Naive thymus-derived CD4-positive, alpha-beta T cell (primary cell): ENCODE results near the gene NUDT14. TPM values are rescaled to one million over a fixed set of nuclear protein-coding genes. Genes with fewer than 3 reads are reported as not detected.

Experiments used
- ATAC-seq: fragments of 150-1000 bp; cut with Tn5 transposase; 2 replicates; pipeline ENCODE4 v1.10.0; 2021; ENCODE audit warnings: mild to moderate bottlenecking, moderate library complexity
- CTCF ChIA-PET: fragments of 350-600 bp; sonication (Branson Sonifier 250); formaldehyde crosslinking; loops from one replicate; lab custom pipeline; 2021; ENCODE audit warnings: antibody characterized with exemption; lab: Charles Lee
- POLR2A ChIA-PET: fragments of 350-600 bp; sonication (Branson Sonifier 250); formaldehyde crosslinking; loops from one replicate; lab custom pipeline; 2021; ENCODE audit warnings: antibody characterized with exemption, inconsistent platforms; lab: Charles Lee
- DNase-seq, 9 donors: peaks; one replicate each; pipeline versions ENCODE4 v3.0.0 to v3.0.0-alpha.2; 2020 to 2022; ENCODE audit warnings: mixed read lengths in 1 of 9
- H3K27ac ChIP-seq: one replicate; pipeline ENCODE4 v1.7.0; 2013; ENCODE audit warnings: mild to moderate bottlenecking, low read depth, low read length, moderate library complexity
- H3K27me3 ChIP-seq, 2 donors: one replicate each; pipeline ENCODE4 v1.7.0; 2013; ENCODE audit warnings: low read length in 2 of 2, mild to moderate bottlenecking in 2 of 2, moderate library complexity in 2 of 2; ENCODE audit not compliant: control insufficient read depth in 2 of 2, insufficient read depth in 2 of 2
- H3K36me3 ChIP-seq, 3 experiments: 1 replicate in 2 of 3; 2 replicates in 1 of 3; pipeline ENCODE4 v1.7.0; 2013; ENCODE audit warnings: low read length in 3 of 3, mild to moderate bottlenecking in 3 of 3, moderate library complexity in 1 of 3; ENCODE audit not compliant: insufficient read depth in 3 of 3, control insufficient read depth in 2 of 3
- H3K4me1 ChIP-seq, 2 donors: one replicate each; pipeline ENCODE4 v1.7.0; 2013; ENCODE audit warnings: low read length in 2 of 2, mild to moderate bottlenecking in 2 of 2, moderate library complexity in 1 of 2; ENCODE audit not compliant: control insufficient read depth in 2 of 2, insufficient read depth in 2 of 2
- H3K4me3 ChIP-seq: 2 replicates; pipeline ENCODE4 v1.7.0; 2013; ENCODE audit warnings: mild to moderate bottlenecking, low read length
- H3K9me3 ChIP-seq, 3 experiments: 1 replicate in 2 of 3; 2 replicates in 1 of 3; pipeline ENCODE4 v1.7.0; 2013; ENCODE audit warnings: low read length in 3 of 3; ENCODE audit not compliant: control insufficient read depth in 2 of 3
- H3K27ac Mint-ChIP-seq, 9 donors: one replicate each; pipeline ENCODE4 v1.8.0; 2020 to 2022; ENCODE audit warnings: mixed read lengths in 9 of 9, mild to moderate bottlenecking in 8 of 9, moderate library complexity in 5 of 9, inconsistent platforms in 2 of 9
- H3K27me3 Mint-ChIP-seq, 5 donors: one replicate each; pipeline ENCODE4 v1.8.0; 2021 to 2022; ENCODE audit warnings: mixed read lengths in 5 of 5, mild to moderate bottlenecking in 1 of 5
- H3K36me3 Mint-ChIP-seq, 5 donors: one replicate each; pipeline ENCODE4 v1.8.0; 2020 to 2022; ENCODE audit warnings: mixed read lengths in 5 of 5, mild to moderate bottlenecking in 3 of 5, inconsistent platforms in 1 of 5
- H3K4me1 Mint-ChIP-seq, 7 donors: one replicate each; pipeline ENCODE4 v1.8.0; 2020 to 2022; ENCODE audit warnings: mixed read lengths in 7 of 7, mild to moderate bottlenecking in 3 of 7, inconsistent platforms in 1 of 7
- H3K4me3 Mint-ChIP-seq, 10 donors: one replicate each; pipeline ENCODE4 v1.8.0; 2020 to 2022; ENCODE audit warnings: mild to moderate bottlenecking in 10 of 10, mixed read lengths in 10 of 10, moderate library complexity in 6 of 10, inconsistent platforms in 2 of 10
- H3K9me3 Mint-ChIP-seq, 11 donors: one replicate each; pipeline ENCODE4 v1.8.0; 2020 to 2022; ENCODE audit warnings: mixed read lengths in 11 of 11, mild to moderate bottlenecking in 4 of 11, inconsistent platforms in 1 of 11, moderate library complexity in 1 of 11
- intact Hi-C, 2 donors: fragments of 100-400 bp; cut with micrococcal nuclease; formaldehyde crosslinking; loops; one replicate each; pipeline ENCODE4 v1.15.1; 2023
- polyA plus RNA-seq, 2 donors: library from polyadenylated mRNA; unstranded; fragments of 300-500 nt; fragmentation: Illumina TruSeq; gene quantifications; one replicate each; pipeline ENCODE4 v1.2.3, GENCODE V29; 2021
- total RNA-seq, 6 experiments: library from RNA in 5 of 6; stranded (reverse) in 5 of 6; gene quantifications; 1 replicate in 5 of 6; 2 replicates in 1 of 6; pipeline ENCODE4 v1.2.3 and lab custom pipeline; 2021 to 2026

The NUDT14 gene
- total and polyA plus RNA-seq, 7 experiments from 2014 or later = 17.3 to 29.6 (median 20.1) TPM

- H3K4me1 ChIP-seq = no peaks in the 10 kb centered on the region
- CTCF ChIA-PET = no interaction called here
- no peaks in the 10 kb centered on the region for H3K36me3 ChIP-seq
- Mint-ChIP-seq H3K27me3 (peaks cover 0 to 7% (median 0%) of the 10 kb centered on the region in 5 donors), H3K4me1 (no peaks in the 10 kb centered on the region), H3K9me3 (peaks cover 0 to 34% (median 5%) of the 10 kb centered on the region in 11 donors), H3K27ac (no peak overlapping the region), H3K4me3 (no peak overlapping the region), H3K36me3 (peaks cover 0 to 10% (median 0%) of the 10 kb centered on the region in 5 donors)
- POLR2A ChIA-PET = no interaction called here
- DNase-seq (peak in 1 of 9 donors; percentile 6), ATAC-seq (no peak)
- H3K27ac ChIP-seq = no peak overlapping the region
- intact Hi-C loops = no loop called here
- H3K27me3 ChIP-seq = no peaks in the 10 kb centered on the region
- no peak overlapping the region for H3K4me3 ChIP-seq
- H3K9me3 ChIP-seq = peaks cover 0 to 15% (median 0%) of the 10 kb centered on the region in 3 experiments
Observed at GRCh38 chr14:105138551-105139111, 42.5 kb downstream of the NUDT14 start.

- POLR2A ChIA-PET = no interaction called here
- CTCF ChIA-PET = no interaction called here
- ATAC-seq (no peak), DNase-seq (no peak)
- Mint-ChIP-seq H3K27ac (no peak overlapping the region), H3K4me1 (no peaks in the 10 kb centered on the region), H3K27me3 (peaks cover 0 to 11% (median 5%) of the 10 kb centered on the region in 5 donors), H3K9me3 (peaks cover 0 to 40% (median 8%) of the 10 kb centered on the region in 11 donors), H3K4me3 (no peak overlapping the region), H3K36me3 (peaks cover 0 to 14% (median 0%) of the 10 kb centered on the region in 5 donors)
- no peak overlapping the region for H3K4me3 ChIP-seq
- no peaks in the 10 kb centered on the region for H3K36me3 ChIP-seq
- no peaks in the 10 kb centered on the region for H3K27me3 ChIP-seq
- intact Hi-C loops = no loop called here
- H3K9me3 ChIP-seq = peaks cover 0 to 16% (median 0%) of the 10 kb centered on the region in 3 experiments
- no peak overlapping the region for H3K27ac ChIP-seq
- H3K4me1 ChIP-seq = no peaks in the 10 kb centered on the region
Observed at GRCh38 chr14:105138021-105138541, 43.0 kb downstream of the NUDT14 start.

- POLR2A ChIA-PET = no interaction called here
- Mint-ChIP-seq H3K27ac (no peak overlapping the region), H3K27me3 (peaks cover 0 to 15% (median 7%) of the 10 kb centered on the region in 5 donors), H3K4me3 (no peak overlapping the region), H3K4me1 (no peaks in the 10 kb centered on the region), H3K9me3 (peaks cover 0 to 45% (median 12%) of the 10 kb centered on the region in 11 donors), H3K36me3 (peaks cover 0 to 19% (median 0%) of the 10 kb centered on the region in 5 donors)
- intact Hi-C loops = no loop called here
- Histone ChIP-seq H3K4me1 (no peaks in the 10 kb centered on the region), H3K4me3 (no peak overlapping the region), H3K36me3 (no peaks in the 10 kb centered on the region), H3K27me3 (no peaks in the 10 kb centered on the region), H3K9me3 (peaks cover 0 to 20% (median 0%) of the 10 kb centered on the region in 3 experiments), H3K27ac (no peak overlapping the region)
- DNase-seq (no peak), ATAC-seq (no peak)
- CTCF ChIA-PET = no interaction called here
Observed at GRCh38 chr14:105137481-105138020, 43.6 kb downstream of the NUDT14 start.

GRCh38 chr14:105136401-105137322 is 44.5 kb downstream of the NUDT14 start:
- Mint-ChIP-seq H3K4me1 (no peaks in the 10 kb centered on the region), H3K9me3 (peaks cover 0 to 49% (median 12%) of the 10 kb centered on the region in 11 donors), H3K36me3 (peaks cover 0 to 19% (median 0%) of the 10 kb centered on the region in 5 donors), H3K27me3 (peaks cover 0 to 15% (median 7%) of the 10 kb centered on the region in 5 donors), H3K27ac (peak overlapping the region in 1 of 9 donors; percentile 13), H3K4me3 (no peak overlapping the region)
- Histone ChIP-seq H3K4me1 (no peaks in the 10 kb centered on the region), H3K36me3 (no peaks in the 10 kb centered on the region), H3K27me3 (no peaks in the 10 kb centered on the region), H3K9me3 (peaks cover 0 to 20% (median 0%) of the 10 kb centered on the region in 3 experiments), H3K4me3 (no peak overlapping the region), H3K27ac (no peak overlapping the region)
- no peak for DNase-seq
- intact Hi-C loops = no loop called here
- ChIA-PET CTCF (no interaction called here), POLR2A (no interaction called here)
- no peak for ATAC-seq

GRCh38 chr14:105135700-105136395 is 45.3 kb downstream of the NUDT14 start:
- ChIA-PET POLR2A (no interaction called here), CTCF (no interaction called here)
- H3K4me1 ChIP-seq = no peaks in the 10 kb centered on the region
- H3K36me3 Mint-ChIP-seq = peaks cover 0 to 16% (median 0%) of the 10 kb centered on the region in 5 donors
- no peak for DNase-seq
- H3K27me3 ChIP-seq = no peaks in the 10 kb centered on the region
- intact Hi-C loops = no loop called here
- no peak overlapping the region for H3K4me3 ChIP-seq
- no peaks in the 10 kb centered on the region for H3K36me3 ChIP-seq
- H3K27ac ChIP-seq = no peak overlapping the region
- no peak overlapping the region for H3K27ac Mint-ChIP-seq
- no peaks in the 10 kb centered on the region for H3K4me1 Mint-ChIP-seq
- H3K9me3 Mint-ChIP-seq = peaks cover 0 to 47% (median 12%) of the 10 kb centered on the region in 11 donors
- H3K27me3 Mint-ChIP-seq = peaks cover 0 to 15% (median 7%) of the 10 kb centered on the region in 5 donors
- H3K9me3 ChIP-seq = peaks cover 0 to 20% (median 0%) of the 10 kb centered on the region in 3 experiments
- ATAC-seq = no peak
- H3K4me3 Mint-ChIP-seq = no peak overlapping the region
